Activated CD8-positive, alpha-beta memory T cell treated with anti-CD3 and anti-CD28 coated beads for 24 hours (primary cell): ENCODE measurements around the gene CTIF.

Experiments
- DNase-seq: peaks from one replicate; pipeline ENCODE4 v3.0.0-alpha.2; 2020

CTIF gene

GRCh38 chr18:48533340-48534070 is 5.3 kb upstream of the CTIF start:
- DNase-seq: no peak

DNA sequence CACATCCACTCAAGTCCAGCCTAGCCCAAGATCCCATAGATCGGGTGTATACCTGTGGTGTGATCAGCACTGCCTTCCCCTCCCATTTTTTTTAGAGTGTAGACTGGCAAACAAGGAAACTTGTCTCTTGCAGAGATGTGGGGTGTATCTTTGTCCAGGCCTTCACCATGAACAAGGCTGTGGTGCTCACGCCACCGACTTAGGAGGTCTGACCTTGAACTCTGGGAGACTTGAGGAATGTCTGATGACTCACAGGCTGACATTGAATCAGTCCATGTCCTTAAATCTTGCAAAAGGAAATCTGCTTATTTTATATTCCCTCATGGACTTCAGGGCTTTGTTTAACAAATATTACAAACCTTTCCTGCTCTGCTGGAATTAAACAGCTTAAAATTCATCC is 4.5 kb upstream of the CTIF start:
- no peak for DNase-seq

GRCh38 chr18:48535956-48536355 is 2.9 kb upstream of the CTIF start:
- peak; percentile 17 for DNase-seq

GRCh38 chr18:48536516-48536915 is 2.3 kb upstream of the CTIF start:
- DNase-seq: peak; percentile 50

- peak; percentile 73 for DNase-seq
Measured at GRCh38 chr18:48539406-48540250, 797 bp downstream of the CTIF start.

GRCh38 chr18:48540251-48541025 is 1.6 kb downstream of the CTIF start:
- peak; percentile 74 for DNase-seq

GRCh38 chr18:48541026-48541746 is 2.4 kb downstream of the CTIF start:
- peak; percentile 69 for DNase-seq

- no peak for DNase-seq
Measured at GRCh38 chr18:48541747-48542400, 3.0 kb downstream of the CTIF start.

- no peak for DNase-seq
Measured at GRCh38 chr18:48542513-48543181, 3.8 kb downstream of the CTIF start.

GRCh38 chr18:48543228-48543627 is 4.4 kb downstream of the CTIF start:
- DNase-seq: no peak

GRCh38 chr18:48544116-48544515 is 5.3 kb downstream of the CTIF start:
- no peak for DNase-seq

DNA sequence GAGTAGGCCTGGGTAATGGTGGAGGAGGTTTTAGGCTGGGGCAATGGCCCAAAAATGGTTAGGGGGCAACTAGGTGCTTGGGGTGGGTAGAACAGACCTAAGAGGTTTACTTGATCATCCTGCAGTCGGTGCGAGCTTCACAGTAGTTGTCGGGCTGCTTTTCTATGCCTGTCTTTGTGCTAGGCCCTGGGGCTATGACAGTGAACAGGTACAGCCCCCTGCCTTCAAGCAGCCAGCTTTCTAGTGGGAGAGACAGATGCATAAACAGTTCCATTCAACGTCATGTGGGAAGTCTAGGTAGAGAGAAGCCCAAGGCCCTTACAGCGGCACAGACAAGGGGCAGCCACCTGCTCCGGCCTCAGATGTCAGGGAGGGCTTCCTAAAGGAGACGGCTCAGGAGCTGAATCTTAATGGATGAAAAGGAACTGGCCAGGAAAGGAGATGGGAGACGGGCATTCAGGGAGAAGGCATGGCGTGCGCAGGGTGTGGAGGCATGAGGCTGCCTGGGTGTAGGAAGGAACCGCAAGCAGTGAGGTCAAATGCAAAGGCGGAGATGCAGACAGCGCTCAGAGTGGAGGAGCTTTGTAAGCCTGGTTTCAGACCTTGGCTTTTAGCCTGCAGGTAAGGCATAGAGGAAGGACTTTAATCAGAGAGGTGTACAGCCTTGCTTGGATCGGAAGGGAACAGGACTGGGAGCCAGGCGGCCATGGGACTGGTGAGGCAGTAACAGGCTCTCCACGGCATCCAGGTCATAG is 6.0 kb downstream of the CTIF start:
- no peak for DNase-seq

GRCh38 chr18:48545757-48546321 is 7.0 kb downstream of the CTIF start:
- no peak for DNase-seq

DNA sequence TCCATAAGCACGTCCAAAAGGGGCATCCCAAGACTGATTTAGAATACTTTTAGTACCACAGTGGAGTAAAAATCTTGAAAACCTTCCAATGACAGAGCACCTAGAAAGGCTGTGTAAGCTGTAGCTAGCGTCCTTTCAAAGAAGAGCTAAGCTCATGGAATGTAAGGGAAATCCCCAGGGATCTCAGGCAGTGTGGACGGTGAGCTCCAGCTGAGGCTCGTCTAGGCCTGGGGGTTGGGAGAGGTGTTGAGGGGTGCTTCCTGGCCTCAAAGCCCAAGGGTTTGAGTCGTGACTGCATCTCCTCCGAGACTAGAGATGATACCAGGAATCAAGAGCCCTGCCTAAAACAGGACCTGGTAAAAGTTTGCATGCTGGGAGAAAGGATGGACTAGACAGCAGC is 7.6 kb downstream of the CTIF start:
- DNase-seq: no peak

- DNase-seq: no peak
Measured at GRCh38 chr18:48547531-48547981, 8.7 kb downstream of the CTIF start.

- no peak for DNase-seq
Measured at GRCh38 chr18:48548011-48548771, 9.4 kb downstream of the CTIF start.

- no peak for DNase-seq
Measured at GRCh38 chr18:48548921-48549320, 10.1 kb downstream of the CTIF start.

GRCh38 chr18:48550101-48550729 is 11.4 kb downstream of the CTIF start:
- DNase-seq: no peak

DNA sequence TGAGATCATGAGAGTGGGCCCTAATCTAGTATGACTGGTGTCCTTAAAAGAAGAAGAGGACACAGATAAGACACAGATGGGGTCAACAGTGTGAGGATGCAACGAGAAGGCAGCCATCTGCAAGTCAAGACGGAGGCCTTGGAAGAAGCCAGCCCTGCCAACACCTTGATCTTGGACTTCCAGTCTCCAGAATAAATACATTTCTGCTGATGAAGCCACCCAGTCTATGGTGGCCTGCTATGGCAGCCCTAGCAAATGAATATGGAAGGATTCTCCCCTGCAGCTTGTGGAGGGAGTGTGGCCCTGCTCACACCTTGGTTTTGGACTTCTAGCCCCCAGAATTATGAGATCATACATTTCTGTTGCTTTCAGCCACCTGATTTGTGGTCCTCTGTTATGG is 12.3 kb downstream of the CTIF start:
- no peak for DNase-seq
